Cardiac muscle cell (in vitro differentiated cells and primary cell): ENCODE measurements around the gene PPP1CA. TPM values are rescaled to one million over a fixed set of nuclear protein-coding genes. Genes with fewer than 3 reads are reported as not detected.

Experiments
- DNase-seq, 2 donors: peaks; one replicate each; pipeline versions ENCODE4 v3.0.0 to v3.0.0-alpha.2; 2010 to 2017; ENCODE audit warnings: low read depth in 1 of 2, low spot score in 1 of 2
- H3K27ac ChIP-seq: fragments of 200-600 bp; sonication (generic); 2 replicates; pipeline ENCODE4 v1.5.1; 2016
- H3K27me3 ChIP-seq: fragments of 200-600 bp; sonication (generic); 2 replicates; pipeline ENCODE4 v1.6.0; 2016; ENCODE audit warnings: control low read depth
- H3K36me3 ChIP-seq: fragments of 200-600 bp; sonication (generic); 2 replicates; pipeline ENCODE4 v1.5.1; 2016; ENCODE audit warnings: control low read depth
- H3K4me1 ChIP-seq: fragments of 200-600 bp; sonication (generic); 2 replicates; pipeline ENCODE4 v1.8.1; 2017; ENCODE audit warnings: low read depth, mild to moderate bottlenecking, mixed run types
- H3K4me3 ChIP-seq: fragments of 200-600 bp; sonication (generic); 2 replicates; pipeline ENCODE4 v1.5.1; 2016; ENCODE audit warnings: mild to moderate bottlenecking
- H3K9me3 ChIP-seq: fragments of 200-600 bp; sonication (generic); 2 replicates; pipeline ENCODE4 v1.5.1; 2017; ENCODE audit warnings: low read depth, mild to moderate bottlenecking, control low read depth
- CTCF ChIP-seq: IDR thresholded peaks from 2 replicates; pipeline ENCODE4 v1.5.1; 2012; ENCODE audit warnings: low read depth, mild to moderate bottlenecking, low read length
- polyA plus RNA-seq: library from polyadenylated mRNA; unstranded; fragments of >200 nt; fragmentation: Nextera tagmentation; extraction: Ambion mirVana; gene quantifications from 2 replicates; pipeline ENCODE4 v1.2.1, GENCODE V29; 2016
- total RNA-seq: library from RNA; depleted of rRNA; stranded (reverse); fragments of >200 nt; gene quantifications from 2 replicates; pipeline ENCODE4 v1.2.3, GENCODE V29; 2016

PPP1CA gene
- total and polyA plus RNA-seq, 2 experiments from 2014 or later, result 142 to 235 TPM

DNA sequence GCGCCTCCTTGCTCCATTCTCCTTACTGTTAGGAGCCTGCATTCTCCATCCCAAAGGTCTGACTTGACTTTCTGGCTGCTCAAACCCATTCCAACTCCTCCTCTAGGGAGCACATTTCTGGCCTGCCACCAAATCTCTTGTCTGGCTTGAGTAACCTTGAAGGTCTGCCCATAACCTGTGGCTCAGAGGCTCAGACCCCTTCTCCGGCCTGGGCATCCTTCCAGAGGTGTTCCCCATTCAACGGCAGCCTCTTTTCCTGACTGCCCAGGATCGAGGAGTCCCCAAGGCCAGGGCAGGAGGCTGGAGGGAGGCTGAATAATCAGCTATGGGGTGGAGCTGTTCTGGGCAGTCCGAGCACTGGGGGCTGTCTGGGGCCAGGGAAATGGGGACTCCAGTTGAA lies 7.7 kb downstream of the PPP1CA start:
- H3K4me3 ChIP-seq, result no peak overlapping the region
- H3K27me3 ChIP-seq, result no peaks in the 10 kb centered on the region
- no peak overlapping the region for H3K27ac ChIP-seq
- TF ChIP-seq CTCF, result no peak
- no peaks in the 10 kb centered on the region for H3K9me3 ChIP-seq
- DNase-seq, result no peak
- peaks cover 6% of the 10 kb centered on the region for H3K4me1 ChIP-seq
- peaks cover 16% of the 10 kb centered on the region for H3K36me3 ChIP-seq

DNA sequence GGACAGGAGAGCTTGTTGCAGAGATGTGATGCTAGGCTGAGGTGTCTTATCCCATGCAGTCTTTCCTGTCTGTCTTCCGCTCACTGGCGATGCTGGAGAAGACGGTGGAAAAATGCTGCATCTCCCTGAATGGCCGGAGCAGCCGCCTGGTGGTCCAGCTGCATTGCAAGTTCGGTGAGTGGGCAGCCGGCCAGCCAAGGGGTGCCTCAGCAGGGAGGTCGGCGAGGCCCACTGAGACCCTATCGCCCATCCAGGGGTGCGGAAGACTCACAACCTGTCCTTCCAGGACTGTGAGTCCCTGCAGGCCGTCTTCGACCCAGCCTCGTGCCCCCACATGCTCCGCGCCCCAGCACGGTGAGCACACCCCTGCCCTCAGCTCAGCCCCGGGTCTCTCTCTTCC lies 8.2 kb downstream of the PPP1CA start:
- Histone ChIP-seq H3K4me1 (peaks cover 6% of the 10 kb centered on the region), H3K4me3 (no peak overlapping the region), H3K36me3 (peaks cover 14% of the 10 kb centered on the region), H3K27me3 (no peaks in the 10 kb centered on the region), H3K9me3 (no peaks in the 10 kb centered on the region), H3K27ac (no peak overlapping the region)
- no peak for DNase-seq
- no peak for TF ChIP-seq CTCF

DNA sequence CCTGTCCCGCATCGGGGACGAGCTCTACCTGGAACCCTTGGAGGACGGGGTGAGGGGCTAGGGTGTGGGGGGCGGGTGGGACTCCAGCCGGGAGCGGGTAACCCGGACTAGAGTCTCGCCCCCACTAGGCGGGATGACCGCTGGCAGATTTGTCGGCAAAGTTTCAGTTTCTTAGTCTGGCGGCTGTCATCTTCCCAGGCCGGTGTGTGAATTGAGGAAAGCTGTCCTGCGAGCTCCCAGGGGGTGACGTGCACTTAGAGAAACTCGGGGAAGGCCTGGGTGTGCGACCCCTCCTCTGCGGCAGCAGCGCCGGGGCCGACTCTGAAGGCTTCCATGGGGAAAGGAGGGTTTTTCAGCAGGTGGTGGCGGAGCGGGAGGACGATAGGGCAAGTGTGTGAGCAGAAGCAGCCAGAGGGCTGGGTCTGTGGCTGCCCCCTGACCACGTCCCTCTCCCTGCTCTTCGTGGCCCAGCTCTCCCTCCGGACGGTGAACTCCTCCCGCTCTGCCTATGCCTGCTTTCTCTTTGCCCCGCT lies 9.4 kb downstream of the PPP1CA start:
- peak overlapping the region; percentile 55 for H3K4me3 ChIP-seq
- H3K27ac ChIP-seq, result no peak overlapping the region
- TF ChIP-seq CTCF, result no peak
- H3K36me3 ChIP-seq, result peaks cover 3% of the 10 kb centered on the region
- no peaks in the 10 kb centered on the region for H3K9me3 ChIP-seq
- DNase-seq, result no peak
- no peaks in the 10 kb centered on the region for H3K27me3 ChIP-seq
- H3K4me1 ChIP-seq, result peaks cover 6% of the 10 kb centered on the region

- H3K36me3 ChIP-seq, result no peaks in the 10 kb centered on the region
- H3K9me3 ChIP-seq, result no peaks in the 10 kb centered on the region
- no peaks in the 10 kb centered on the region for H3K27me3 ChIP-seq
- H3K27ac ChIP-seq, result peak within 1 kb of the TSS; percentile 94
- TF ChIP-seq CTCF, result no peak
- peak; percentile 95 to 98 for DNase-seq
- H3K4me1 ChIP-seq, result peaks cover 6% of the 10 kb centered on the region
- peak within 1 kb of the TSS; percentile 55 for H3K4me3 ChIP-seq
These were observed 10.1 kb downstream of the PPP1CA start, which contains the start of gene RAD9A for GRCh38 chr11:67391304-67392182. RAD9A (plus strand) TSS chr11:67391986; CDS start chr11:67392045, 59 bp downstream.

GRCh38 chr11:67390947-67391303 lies 10.7 kb downstream of the PPP1CA start:
- DNase-seq, result no peak
- H3K4me3 ChIP-seq, result peak overlapping the region; percentile 55
- H3K36me3 ChIP-seq, result no peaks in the 10 kb centered on the region
- no peaks in the 10 kb centered on the region for H3K27me3 ChIP-seq
- no peak for TF ChIP-seq CTCF
- no peaks in the 10 kb centered on the region for H3K9me3 ChIP-seq
- peaks cover 6% of the 10 kb centered on the region for H3K4me1 ChIP-seq
- H3K27ac ChIP-seq, result peak overlapping the region; percentile 94
